Neural progenitor cell (in vitro differentiated cells): ENCODE results near the gene RPS18. TPM values are rescaled to one million over a fixed set of nuclear protein-coding genes. Genes with fewer than 3 reads are reported as not detected.
"Not testable (repeated sequence)": the region's sequence is repeated elsewhere in the genome, so short reads cannot be mapped to it uniquely, and the experiment has no call there.

Experiments
- DNase-seq: peaks from one replicate; pipeline ENCODE4 v3.0.0-alpha.2; 2016; ENCODE audit warnings: low spot score
- H2AFZ ChIP-seq: fragments of 200-600 bp; sonication (generic); replicated peaks from 2 replicates; pipeline ENCODE4 v1.6.1; 2016; ENCODE audit warnings: antibody characterized with exemption
- H3F3A ChIP-seq: fragments of 200-600 bp; sonication (generic); 2 replicates; pipeline ENCODE4 v1.6.1; 2016; ENCODE audit warnings: antibody characterized with exemption, low read depth
- H3K27ac ChIP-seq: fragments of 200-600 bp; sonication (generic); 2 replicates; pipeline ENCODE4 v1.5.1; 2016; ENCODE audit warnings: mild to moderate bottlenecking
- H3K27me3 ChIP-seq: fragments of 200-600 bp; sonication (generic); 2 replicates; pipeline ENCODE4 v1.6.1; 2016; ENCODE audit warnings: mild to moderate bottlenecking, moderate library complexity
- H3K36me3 ChIP-seq: fragments of 200-600 bp; sonication (generic); 2 replicates; pipeline ENCODE4 v1.5.1; 2016
- H3K4me1 ChIP-seq: fragments of 200-600 bp; sonication (generic); 2 replicates; pipeline ENCODE4 v1.6.1; 2016; ENCODE audit warnings: mixed run types
- H3K4me2 ChIP-seq: fragments of 200-600 bp; sonication (generic); 2 replicates; pipeline ENCODE4 v1.6.1; 2016
- H3K4me3 ChIP-seq: fragments of 200-600 bp; sonication (generic); 2 replicates; pipeline ENCODE4 v1.5.1; 2016
- H3K79me2 ChIP-seq: fragments of 200-600 bp; sonication (generic); 2 replicates; pipeline ENCODE4 v1.6.1; 2016; ENCODE audit warnings: low read depth
- H3K9ac ChIP-seq: fragments of 200-600 bp; sonication (generic); 2 replicates; pipeline ENCODE4 v1.6.1; 2016
- H3K9me3 ChIP-seq: fragments of 200-600 bp; sonication (generic); 2 replicates; pipeline ENCODE4 v1.5.1; 2016; ENCODE audit warnings: low read depth
- H4K20me1 ChIP-seq: fragments of 200-600 bp; sonication (generic); 2 replicates; pipeline ENCODE4 v1.6.1; 2016; ENCODE audit warnings: low read depth
- H3K27ac Mint-ChIP-seq: 3 replicates; pipeline ENCODE4 v1.8.0; 2021; ENCODE audit warnings: mixed read lengths
- H3K27me3 Mint-ChIP-seq: 2 replicates; pipeline ENCODE4 v1.8.0; 2022; ENCODE audit warnings: low read depth, mild to moderate bottlenecking, inconsistent platforms, moderate library complexity, mixed read lengths; ENCODE audit not compliant: insufficient read depth
- H3K36me3 Mint-ChIP-seq: 3 replicates; pipeline ENCODE4 v1.8.0; 2021; ENCODE audit warnings: mixed read lengths
- H3K4me1 Mint-ChIP-seq: 3 replicates; pipeline ENCODE4 v1.8.0; 2021; ENCODE audit warnings: mixed read lengths
- H3K4me3 Mint-ChIP-seq: 3 replicates; pipeline ENCODE4 v1.8.0; 2021; ENCODE audit warnings: mild to moderate bottlenecking, moderate library complexity, mixed read lengths
- H3K9me3 Mint-ChIP-seq: 3 replicates; pipeline ENCODE4 v1.8.0; 2020; ENCODE audit warnings: mixed read lengths
- CTCF ChIP-seq: fragments of 200-600 bp; sonication (generic); IDR thresholded peaks from 2 replicates; pipeline ENCODE4 v1.5.1; 2017; ENCODE audit warnings: antibody characterized with exemption, mild to moderate bottlenecking
- EZH2 ChIP-seq: fragments of 200-600 bp; sonication (generic); IDR thresholded peaks from 2 replicates; pipeline ENCODE4 v1.6.1; 2017; ENCODE audit warnings: antibody characterized with exemption, mild to moderate bottlenecking, moderate library complexity
- EZH2phosphoT487 ChIP-seq: fragments of 200-600 bp; sonication (generic); IDR thresholded peaks from 2 replicates; pipeline ENCODE4 v1.6.1; 2017; ENCODE audit warnings: antibody characterized with exemption
- total RNA-seq: library from RNA; depleted of rRNA; stranded (reverse); fragments of >200 nt; gene quantifications from 2 replicates; pipeline ENCODE4 v1.2.3, GENCODE V29; 2015; ENCODE audit warnings: low replicate concordance

Gene RPS18
- total RNA-seq, 1 donor from 2014 or later, result 4,663 TPM

- Histone ChIP-seq H3K79me2 (peaks cover 45% of the 10 kb centered on the region), H3K27ac (peak overlapping the region; percentile 23), H4K20me1 (peaks cover 68% of the 10 kb centered on the region), H3K4me1 (peaks cover 42% of the 10 kb centered on the region), H3K4me2 (peak overlapping the region; percentile 98), H3K4me3 (peak overlapping the region; percentile 83), H3F3A (peaks cover 69% of the 10 kb centered on the region)
- Mint-ChIP-seq H3K4me3 (peak overlapping the region; percentile 86), H3K36me3 (peaks cover 24% of the 10 kb centered on the region), H3K4me1 (peaks cover 45% of the 10 kb centered on the region)
- not testable (repeated sequence) for H3K9ac ChIP-seq, H3K27me3 ChIP-seq, H3K27ac Mint-ChIP-seq, H3K9me3 Mint-ChIP-seq, H3K9me3 ChIP-seq, H3K36me3 ChIP-seq, H2AFZ ChIP-seq, H3K27me3 Mint-ChIP-seq, DNase-seq
Measured at GRCh38 chr6:33275795-33276580, 4.1 kb downstream of the RPS18 start.

GRCh38 chr6:33276581-33276863, 4.6 kb downstream of the RPS18 start:
- peaks cover 68% of the 10 kb centered on the region for H4K20me1 ChIP-seq
- H3K36me3 ChIP-seq, result peaks cover 8% of the 10 kb centered on the region
- H3K4me3 Mint-ChIP-seq, result peak overlapping the region; percentile 86
- H3K27ac ChIP-seq, result peak overlapping the region; percentile 23
- peaks cover 42% of the 10 kb centered on the region for H3K4me1 ChIP-seq
- H3K27ac Mint-ChIP-seq, result peak overlapping the region; percentile 32
- DNase-seq, result no peak
- H3K79me2 ChIP-seq, result peaks cover 42% of the 10 kb centered on the region
- H3K9me3 ChIP-seq, result no peaks in the 10 kb centered on the region
- H3K4me3 ChIP-seq, result peak overlapping the region; percentile 57
- H2AFZ ChIP-seq, result no peak overlapping the region
- H3K27me3 Mint-ChIP-seq, result peaks cover 7% of the 10 kb centered on the region
- H3K9ac ChIP-seq, result no peak overlapping the region
- H3F3A ChIP-seq, result peaks cover 69% of the 10 kb centered on the region
- peaks cover 24% of the 10 kb centered on the region for H3K36me3 Mint-ChIP-seq
- no peak for TF ChIP-seq EZH2phosphoT487
- no peak for TF ChIP-seq CTCF
- no peak for TF ChIP-seq EZH2
- no peaks in the 10 kb centered on the region for H3K9me3 Mint-ChIP-seq
- H3K4me1 Mint-ChIP-seq, result peaks cover 45% of the 10 kb centered on the region
- no peaks in the 10 kb centered on the region for H3K27me3 ChIP-seq
- peak overlapping the region; percentile 98 for H3K4me2 ChIP-seq

- Mint-ChIP-seq H3K27ac (peak within 1 kb of the TSS; percentile 32), H3K4me3 (peak within 1 kb of the TSS; percentile 88), H3K4me1 (peaks cover 45% of the 10 kb centered on the region), H3K27me3 (peaks cover 5% of the 10 kb centered on the region), H3K36me3 (peaks cover 24% of the 10 kb centered on the region), H3K9me3 (no peaks in the 10 kb centered on the region)
- H3K36me3 ChIP-seq, result peaks cover 8% of the 10 kb centered on the region
- peak within 1 kb of the TSS; percentile 98 for H3K4me2 ChIP-seq
- H3F3A ChIP-seq, result peaks cover 67% of the 10 kb centered on the region
- no peaks in the 10 kb centered on the region for H3K9me3 ChIP-seq
- H3K27me3 ChIP-seq, result no peaks in the 10 kb centered on the region
- no peak within 1 kb of the TSS for H3K9ac ChIP-seq
- TF ChIP-seq CTCF (peak; percentile 59), EZH2 (no peak)
- H3K79me2 ChIP-seq, result peaks cover 40% of the 10 kb centered on the region
- peaks cover 42% of the 10 kb centered on the region for H3K4me1 ChIP-seq
- no peak within 1 kb of the TSS for H2AFZ ChIP-seq
- peak; percentile 93 for DNase-seq
- peak within 1 kb of the TSS; percentile 57 for H3K4me3 ChIP-seq
- peak within 1 kb of the TSS; percentile 23 for H3K27ac ChIP-seq
- H4K20me1 ChIP-seq, result peaks cover 68% of the 10 kb centered on the region
Measured at GRCh38 chr6:33276864-33277662, 5.2 kb downstream of the RPS18 start, which contains the start of gene B3GALT4. Gene B3GALT4, plus strand, starts transcription at chr6:33277123. Its CDS starts 297 bp downstream, at chr6:33277420.
